Cardiac muscle cell (in vitro differentiated cells and primary cell): ENCODE results near the gene DGKZ. TPM values are rescaled to one million over a fixed set of nuclear protein-coding genes. Genes with fewer than 3 reads are reported as not detected.

ENCODE experiments used
- DNase-seq, 2 donors: peaks; one replicate each; pipeline versions ENCODE4 v3.0.0 to v3.0.0-alpha.2; 2010 to 2017; ENCODE audit warnings: low read depth in 1 of 2, low spot score in 1 of 2
- H3K27ac ChIP-seq: fragments of 200-600 bp; sonication (generic); 2 replicates; pipeline ENCODE4 v1.5.1; 2016
- H3K27me3 ChIP-seq: fragments of 200-600 bp; sonication (generic); 2 replicates; pipeline ENCODE4 v1.6.0; 2016; ENCODE audit warnings: control low read depth
- H3K36me3 ChIP-seq: fragments of 200-600 bp; sonication (generic); 2 replicates; pipeline ENCODE4 v1.5.1; 2016; ENCODE audit warnings: control low read depth
- H3K4me1 ChIP-seq: fragments of 200-600 bp; sonication (generic); 2 replicates; pipeline ENCODE4 v1.8.1; 2017; ENCODE audit warnings: low read depth, mild to moderate bottlenecking, mixed run types
- H3K4me3 ChIP-seq: fragments of 200-600 bp; sonication (generic); 2 replicates; pipeline ENCODE4 v1.5.1; 2016; ENCODE audit warnings: mild to moderate bottlenecking
- H3K9me3 ChIP-seq: fragments of 200-600 bp; sonication (generic); 2 replicates; pipeline ENCODE4 v1.5.1; 2017; ENCODE audit warnings: low read depth, mild to moderate bottlenecking, control low read depth
- polyA plus RNA-seq: library from polyadenylated mRNA; unstranded; fragments of >200 nt; fragmentation: Nextera tagmentation; extraction: Ambion mirVana; gene quantifications from 2 replicates; pipeline ENCODE4 v1.2.1, GENCODE V29; 2016
- total RNA-seq: library from RNA; depleted of rRNA; stranded (reverse); fragments of >200 nt; gene quantifications from 2 replicates; pipeline ENCODE4 v1.2.3, GENCODE V29; 2016
- TF ChIP-seq, protein P1 (sequence below): IDR thresholded peaks from 2 replicates; pipeline ENCODE4 v1.5.1; 2012; ENCODE audit warnings: low read depth, mild to moderate bottlenecking, low read length

DGKZ gene
- total and polyA plus RNA-seq, 2 experiments from 2014 or later = 48.3 to 81.8 TPM

DNA sequence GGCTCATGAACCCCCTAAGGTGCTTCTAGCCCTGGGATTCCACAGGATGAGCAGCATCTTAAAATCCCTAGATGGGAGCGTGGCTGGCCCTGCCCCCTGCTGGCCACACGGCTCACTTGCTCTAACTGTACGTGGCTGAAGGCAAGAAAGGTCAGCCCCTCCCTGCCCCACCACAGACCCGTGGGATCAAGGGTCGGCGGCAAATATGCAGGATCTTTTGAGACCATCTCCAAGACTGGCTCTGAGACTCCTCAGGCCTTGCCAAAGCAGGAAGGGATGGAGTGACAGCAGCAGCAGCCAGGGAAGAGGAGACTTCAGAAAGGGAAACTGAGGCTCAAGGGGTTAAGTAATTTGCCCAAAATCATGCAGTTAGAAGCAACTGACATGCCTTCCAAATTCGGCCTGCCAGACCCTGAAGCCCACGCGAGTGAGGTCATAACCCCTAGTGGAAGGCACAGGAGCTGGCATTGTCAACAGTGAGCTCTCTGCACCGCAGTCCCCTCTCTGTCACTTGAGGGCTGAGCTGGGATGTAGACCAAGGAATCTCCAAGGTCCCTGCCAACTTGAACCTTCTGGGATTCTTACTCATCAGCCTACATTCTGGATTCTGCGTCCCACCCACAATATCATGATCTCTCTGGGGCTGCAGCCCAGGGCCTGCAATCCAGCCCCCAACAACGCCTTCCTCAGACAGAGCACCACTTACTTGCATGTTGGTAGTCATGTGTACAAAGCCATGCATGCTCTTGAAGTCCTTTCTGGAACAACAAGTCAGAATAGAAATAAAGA is 38.4 kb upstream of the DGKZ start:
- Histone ChIP-seq H3K27me3 (no peaks in the 10 kb centered on the region), H3K4me3 (no peak overlapping the region), H3K4me1 (no peaks in the 10 kb centered on the region), H3K27ac (no peak overlapping the region), H3K9me3 (no peaks in the 10 kb centered on the region), H3K36me3 (no peaks in the 10 kb centered on the region)
- peak; percentile 78 for DNase-seq
- TF ChIP-seq, protein P1, sequence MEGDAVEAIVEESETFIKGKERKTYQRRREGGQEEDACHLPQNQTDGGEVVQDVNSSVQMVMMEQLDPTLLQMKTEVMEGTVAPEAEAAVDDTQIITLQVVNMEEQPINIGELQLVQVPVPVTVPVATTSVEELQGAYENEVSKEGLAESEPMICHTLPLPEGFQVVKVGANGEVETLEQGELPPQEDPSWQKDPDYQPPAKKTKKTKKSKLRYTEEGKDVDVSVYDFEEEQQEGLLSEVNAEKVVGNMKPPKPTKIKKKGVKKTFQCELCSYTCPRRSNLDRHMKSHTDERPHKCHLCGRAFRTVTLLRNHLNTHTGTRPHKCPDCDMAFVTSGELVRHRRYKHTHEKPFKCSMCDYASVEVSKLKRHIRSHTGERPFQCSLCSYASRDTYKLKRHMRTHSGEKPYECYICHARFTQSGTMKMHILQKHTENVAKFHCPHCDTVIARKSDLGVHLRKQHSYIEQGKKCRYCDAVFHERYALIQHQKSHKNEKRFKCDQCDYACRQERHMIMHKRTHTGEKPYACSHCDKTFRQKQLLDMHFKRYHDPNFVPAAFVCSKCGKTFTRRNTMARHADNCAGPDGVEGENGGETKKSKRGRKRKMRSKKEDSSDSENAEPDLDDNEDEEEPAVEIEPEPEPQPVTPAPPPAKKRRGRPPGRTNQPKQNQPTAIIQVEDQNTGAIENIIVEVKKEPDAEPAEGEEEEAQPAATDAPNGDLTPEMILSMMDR = peak; percentile 93

DNA sequence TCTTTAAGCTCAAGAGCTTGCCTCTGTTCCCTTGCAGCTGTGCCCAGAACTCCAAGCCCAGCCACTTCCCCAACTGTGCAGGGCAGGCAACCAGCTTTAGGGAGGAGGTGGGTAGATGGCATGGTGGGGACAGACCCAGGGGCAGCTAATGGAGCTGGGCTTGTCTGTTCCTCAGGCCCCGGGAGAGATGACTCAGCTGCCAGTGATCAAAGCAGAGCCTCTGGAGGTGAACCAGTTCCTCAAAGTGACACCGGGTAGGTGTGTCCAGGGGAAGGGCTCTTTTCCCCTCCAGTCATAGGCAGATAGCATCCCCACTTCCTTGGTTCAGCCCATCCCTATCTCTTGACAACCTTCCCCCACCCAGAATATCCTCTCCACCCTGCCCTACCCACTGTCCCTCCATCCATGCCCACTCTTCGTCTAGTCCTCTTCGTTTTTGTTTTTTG is 37.4 kb upstream of the DGKZ start:
- no peaks in the 10 kb centered on the region for H3K9me3 ChIP-seq
- no peaks in the 10 kb centered on the region for H3K4me1 ChIP-seq
- H3K4me3 ChIP-seq = no peak overlapping the region
- no peak for DNase-seq
- TF ChIP-seq, protein P1 = no peak
- H3K27me3 ChIP-seq = no peaks in the 10 kb centered on the region
- no peak overlapping the region for H3K27ac ChIP-seq
- no peaks in the 10 kb centered on the region for H3K36me3 ChIP-seq

DNA sequence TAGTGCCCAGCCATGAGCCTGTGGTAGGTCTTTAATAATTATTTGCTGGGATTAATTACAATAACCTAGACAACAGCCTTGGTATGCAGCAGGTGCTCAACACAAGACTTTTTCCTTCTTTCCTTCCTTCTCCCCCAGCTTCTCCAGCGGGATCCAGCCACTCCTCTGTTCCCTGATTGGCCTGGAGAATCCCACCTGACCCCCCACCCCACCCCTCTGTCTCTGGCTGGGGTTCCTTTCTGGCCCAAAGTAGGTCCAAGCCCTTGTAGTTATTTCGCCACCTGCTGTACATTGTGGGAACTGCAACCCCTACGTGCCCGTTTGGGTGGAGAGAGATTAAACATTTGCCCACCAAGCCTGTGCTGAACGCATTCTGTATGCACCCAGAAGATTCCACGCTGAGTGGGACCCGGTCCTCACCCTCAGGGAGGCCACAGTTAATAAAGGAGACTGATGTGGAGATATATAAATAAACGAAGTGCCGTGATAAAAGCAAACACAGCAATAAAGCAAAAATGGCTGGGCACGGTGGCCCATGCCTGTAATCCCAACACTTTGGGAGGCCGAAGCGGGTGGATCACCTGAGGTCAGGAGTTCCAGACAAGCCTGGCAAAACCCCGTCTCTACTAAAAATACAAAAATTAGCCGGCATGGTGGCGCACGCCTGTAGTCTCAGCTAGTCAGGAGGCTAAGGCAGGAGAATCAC is 32.1 kb upstream of the DGKZ start:
- H3K4me1 ChIP-seq = no peaks in the 10 kb centered on the region
- TF ChIP-seq, protein P1 = peak; percentile 90
- no peak overlapping the region for H3K4me3 ChIP-seq
- no peaks in the 10 kb centered on the region for H3K36me3 ChIP-seq
- H3K9me3 ChIP-seq = no peaks in the 10 kb centered on the region
- H3K27me3 ChIP-seq = no peaks in the 10 kb centered on the region
- peak; percentile 83 to 85 for DNase-seq
- no peak overlapping the region for H3K27ac ChIP-seq

DNA sequence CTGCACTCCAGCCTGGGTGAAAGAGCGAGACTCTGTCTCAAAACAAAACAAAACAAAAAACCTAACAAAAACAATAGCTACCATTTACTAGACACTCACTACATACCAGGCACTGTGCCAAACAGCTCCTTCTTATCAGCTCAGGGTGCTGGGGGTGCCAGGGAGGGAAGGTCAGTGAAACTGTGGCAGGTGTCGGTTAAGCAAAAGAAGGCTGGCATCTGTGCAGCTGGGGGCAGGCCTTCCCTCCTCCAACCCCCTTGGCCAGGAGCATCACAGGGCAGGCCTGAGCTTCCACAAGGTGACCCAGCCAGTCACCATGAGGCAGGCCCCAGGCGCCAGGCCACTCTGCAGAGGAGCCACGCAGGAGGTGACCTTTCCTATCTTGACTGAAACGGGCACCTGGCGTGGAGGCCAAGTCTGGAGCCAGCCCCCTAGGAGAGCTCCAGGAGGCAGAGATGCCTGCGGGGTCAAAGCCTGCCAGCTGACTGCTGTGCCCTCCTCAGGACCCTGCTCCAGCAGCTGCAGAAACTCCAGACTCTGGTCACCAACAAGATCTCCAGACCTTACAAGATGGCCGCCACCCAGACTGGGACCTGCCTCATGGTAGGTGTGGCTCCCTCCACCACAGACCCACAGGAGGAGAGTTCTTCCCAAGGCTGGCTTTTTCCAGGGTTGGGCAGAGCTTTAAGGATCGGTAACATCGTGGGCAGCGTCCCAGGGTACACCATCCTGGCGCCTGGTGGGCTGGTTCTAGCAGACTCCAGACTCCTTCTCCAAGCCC is 31.3 kb upstream of the DGKZ start:
- H3K27ac ChIP-seq = no peak overlapping the region
- TF ChIP-seq, protein P1 = no peak
- H3K4me1 ChIP-seq = no peaks in the 10 kb centered on the region
- H3K4me3 ChIP-seq = no peak overlapping the region
- H3K9me3 ChIP-seq = no peaks in the 10 kb centered on the region
- no peaks in the 10 kb centered on the region for H3K36me3 ChIP-seq
- DNase-seq = peak in 1 of 2 donors; percentile 26
- H3K27me3 ChIP-seq = no peaks in the 10 kb centered on the region

DNA sequence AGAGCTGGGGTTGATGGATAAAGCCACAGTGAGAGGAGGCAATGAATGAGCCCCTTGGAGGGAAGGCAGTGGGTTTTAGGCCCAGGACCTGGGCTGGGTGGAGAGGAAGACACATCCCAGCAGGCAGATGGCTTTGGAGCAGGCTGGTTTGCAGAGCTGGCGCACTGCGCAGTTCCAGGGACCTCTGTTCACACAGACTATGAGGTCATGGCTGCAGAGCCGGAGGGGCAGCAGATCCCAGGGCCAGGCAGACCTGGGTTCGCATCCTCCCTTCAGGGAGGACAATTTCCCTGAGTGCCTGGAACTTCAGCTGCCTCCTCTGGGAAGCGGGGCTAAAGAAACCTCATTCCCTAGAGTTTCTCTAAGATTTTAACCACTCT is 28.2 kb upstream of the DGKZ start:
- Histone ChIP-seq H3K27ac (no peak overlapping the region), H3K27me3 (no peaks in the 10 kb centered on the region), H3K9me3 (no peaks in the 10 kb centered on the region), H3K4me3 (no peak overlapping the region), H3K36me3 (no peaks in the 10 kb centered on the region), H3K4me1 (no peaks in the 10 kb centered on the region)
- TF ChIP-seq, protein P1 = no peak
- no peak for DNase-seq
